ENCODE measurements around the gene MYORG.

Gene MYORG

GRCh38 chr9:34384368-34385165 is 7.9 kb upstream of the MYORG start:
- no peak for DNase-seq

GRCh38 chr9:34383904-34384303 is 7.2 kb upstream of the MYORG start:
- DNase-seq: no peak

- DNase-seq: no peak
Measured at GRCh38 chr9:34382879-34383278, 6.2 kb upstream of the MYORG start.

- DNase-seq: no peak
Measured at GRCh38 chr9:34382054-34382453, 5.4 kb upstream of the MYORG start.

- peak in 1 of 2 donors; percentile 34 for DNase-seq
Measured at GRCh38 chr9:34381323-34381722, 4.6 kb upstream of the MYORG start.

GRCh38 chr9:34380511-34381315 is 4.0 kb upstream of the MYORG start:
- peak; percentile 80 to 84 for DNase-seq

- no peak for DNase-seq
Measured at GRCh38 chr9:34380034-34380510, 3.4 kb upstream of the MYORG start.

GRCh38 chr9:34379334-34380033 is 2.8 kb upstream of the MYORG start:
- DNase-seq: peak; percentile 91 to 93

- no peak for DNase-seq
Measured at GRCh38 chr9:34378376-34379060, 1.8 kb upstream of the MYORG start.

GRCh38 chr9:34377404-34377746 is 677 bp upstream of the MYORG start:
- no peak for DNase-seq

GRCh38 chr9:34375901-34376595 is 650 bp downstream of the MYORG start:
- peak; percentile 62 to 63 for DNase-seq

GRCh38 chr9:34374905-34375552 is 1.7 kb downstream of the MYORG start:
- DNase-seq: no peak

GRCh38 chr9:34374339-34374738 is 2.4 kb downstream of the MYORG start:
- DNase-seq: no peak

GRCh38 chr9:34373749-34374148 is 2.9 kb downstream of the MYORG start:
- no peak for DNase-seq

- DNase-seq: no peak
Measured at GRCh38 chr9:34372467-34373011, 4.2 kb downstream of the MYORG start.

- no peak for DNase-seq
Measured at GRCh38 chr9:34371886-34372466, 4.7 kb downstream of the MYORG start.

- peak; percentile 28 to 36 for DNase-seq
Measured at GRCh38 chr9:34370970-34371880, 5.5 kb downstream of the MYORG start.

- no peak for DNase-seq
Measured at GRCh38 chr9:34370335-34370969, 6.2 kb downstream of the MYORG start.

- no peak for DNase-seq
Measured at GRCh38 chr9:34369636-34370035, 7.1 kb downstream of the MYORG start.

All from CD4-positive, alpha-beta T cell treated with Interleukin-4 for 1 hour (primary cell).